HG02943 (cell line): ENCODE data around the gene NLRP9.

ENCODE experiments used
- ATAC-seq: cut with Tn5 transposase; IDR thresholded peaks from one replicate; pipeline ENCODE4 v1.9.1; 2021; ENCODE audit warnings: mild to moderate bottlenecking, low read depth, moderate library complexity; ENCODE audit not compliant: unreplicated experiment

NLRP9 gene

GRCh38 chr19:55689411-55690108, 48.6 kb downstream of the NLRP9 start:
- ATAC-seq: no peak

DNA sequence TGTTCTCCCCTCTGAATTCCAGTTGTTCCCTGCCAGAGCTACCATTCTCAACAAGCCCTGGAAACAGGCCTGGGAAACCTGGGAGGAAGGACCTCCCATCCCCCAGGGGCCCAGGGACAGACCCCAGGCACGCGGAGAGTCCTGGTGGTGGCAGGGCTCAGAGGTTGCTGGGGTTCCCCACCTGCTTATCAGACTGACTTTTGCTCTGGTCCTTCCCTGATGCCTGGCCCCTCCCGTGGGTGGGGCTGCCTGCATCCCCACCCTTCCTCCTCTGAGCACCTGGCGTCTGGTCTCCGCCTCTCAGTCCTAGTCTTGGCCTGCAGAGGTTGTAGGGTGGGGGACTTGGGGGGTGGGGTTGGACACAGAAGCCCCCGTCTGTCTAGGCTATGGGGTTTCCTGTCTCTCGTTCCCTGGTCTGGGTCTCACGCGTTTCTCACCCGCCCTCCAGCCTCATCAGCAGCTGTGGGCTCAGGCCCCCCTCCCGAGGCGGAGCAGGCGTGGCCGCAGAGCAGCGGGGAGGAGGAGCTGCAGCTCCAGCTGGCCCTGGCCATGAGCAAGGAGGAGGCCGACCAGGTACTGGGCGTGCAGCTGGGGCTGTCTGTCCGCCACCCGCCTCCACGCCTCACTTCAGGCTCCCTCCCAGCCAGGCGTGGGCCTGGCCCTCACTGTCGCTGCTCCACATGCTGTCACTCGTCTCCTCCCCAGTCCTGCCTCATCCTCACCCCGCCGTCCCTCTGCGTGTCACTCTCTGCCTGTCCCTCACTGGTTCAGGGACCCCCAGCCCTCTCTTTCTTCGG, 49.6 kb downstream of the NLRP9 start:
- ATAC-seq: no peak

DNA sequence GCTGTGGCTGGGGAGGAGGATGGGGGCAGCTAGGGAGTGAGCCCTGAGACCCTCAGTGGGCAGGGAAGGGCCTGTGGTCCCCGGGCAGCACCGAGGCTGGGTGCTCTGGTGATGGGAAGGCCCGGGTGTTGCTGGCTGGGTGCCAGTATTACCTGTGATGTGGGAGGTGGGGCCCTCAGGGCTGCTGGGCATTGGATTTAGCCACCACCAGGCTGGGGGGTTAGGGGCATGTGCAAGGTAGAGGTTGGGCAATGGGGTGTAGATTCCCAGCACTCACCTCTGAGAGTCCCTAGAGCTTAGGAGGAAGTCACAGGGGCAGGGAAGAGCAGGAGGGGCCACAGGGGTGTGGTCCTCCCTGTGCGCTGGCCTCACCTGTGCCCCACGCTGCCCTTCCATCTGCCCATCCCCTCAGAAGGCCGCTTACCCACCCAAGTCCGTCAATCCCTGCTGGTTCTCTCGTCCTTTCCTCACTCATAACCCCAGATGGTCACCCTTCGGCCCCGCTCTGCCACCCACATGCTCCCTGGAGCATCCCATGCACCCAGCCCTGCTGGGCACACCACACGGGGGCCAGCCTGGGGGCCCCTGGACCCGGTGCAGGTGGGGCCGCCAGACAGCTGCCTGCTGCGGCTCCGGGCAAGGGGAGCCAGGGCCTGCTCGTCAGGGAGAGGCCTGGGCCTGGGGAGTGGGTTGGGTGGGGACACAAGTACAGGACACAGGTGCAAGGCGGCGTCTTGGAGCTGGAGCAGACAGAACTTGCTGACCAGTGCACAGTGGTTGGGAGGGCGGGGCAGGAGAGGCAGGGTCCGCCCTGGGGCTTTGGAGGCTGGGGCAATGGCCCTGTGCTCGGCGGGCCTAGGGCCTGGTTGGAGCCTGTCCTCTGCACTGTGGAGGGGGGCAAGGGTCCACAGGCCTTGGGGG, 50.7 kb downstream of the NLRP9 start:
- no peak for ATAC-seq

GRCh38 chr19:55686311-55687050, 51.7 kb downstream of the NLRP9 start:
- ATAC-seq: no peak

DNA sequence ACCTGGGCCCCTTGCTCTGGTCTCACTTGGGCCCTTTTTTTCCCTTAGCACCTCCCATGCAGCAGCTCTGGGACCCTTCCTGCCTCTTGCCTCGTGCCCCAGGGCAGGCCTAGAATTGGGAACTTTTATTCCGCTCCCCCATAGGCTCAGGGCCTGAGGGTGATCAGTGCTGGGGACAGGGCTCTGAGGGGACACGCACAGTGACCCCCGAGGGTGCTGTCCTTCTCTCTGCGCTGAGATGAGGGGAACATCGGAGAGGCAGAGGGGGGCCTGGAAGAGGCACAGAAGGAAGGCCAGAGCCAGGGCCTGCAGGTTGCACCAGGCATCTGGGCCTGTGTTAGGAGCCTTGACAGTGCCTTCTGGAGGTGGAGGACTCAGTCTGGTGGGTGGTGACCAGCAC, 52.4 kb downstream of the NLRP9 start:
- ATAC-seq: no peak

GRCh38 chr19:55684946-55685681, 53.1 kb downstream of the NLRP9 start:
- ATAC-seq: no peak

DNA sequence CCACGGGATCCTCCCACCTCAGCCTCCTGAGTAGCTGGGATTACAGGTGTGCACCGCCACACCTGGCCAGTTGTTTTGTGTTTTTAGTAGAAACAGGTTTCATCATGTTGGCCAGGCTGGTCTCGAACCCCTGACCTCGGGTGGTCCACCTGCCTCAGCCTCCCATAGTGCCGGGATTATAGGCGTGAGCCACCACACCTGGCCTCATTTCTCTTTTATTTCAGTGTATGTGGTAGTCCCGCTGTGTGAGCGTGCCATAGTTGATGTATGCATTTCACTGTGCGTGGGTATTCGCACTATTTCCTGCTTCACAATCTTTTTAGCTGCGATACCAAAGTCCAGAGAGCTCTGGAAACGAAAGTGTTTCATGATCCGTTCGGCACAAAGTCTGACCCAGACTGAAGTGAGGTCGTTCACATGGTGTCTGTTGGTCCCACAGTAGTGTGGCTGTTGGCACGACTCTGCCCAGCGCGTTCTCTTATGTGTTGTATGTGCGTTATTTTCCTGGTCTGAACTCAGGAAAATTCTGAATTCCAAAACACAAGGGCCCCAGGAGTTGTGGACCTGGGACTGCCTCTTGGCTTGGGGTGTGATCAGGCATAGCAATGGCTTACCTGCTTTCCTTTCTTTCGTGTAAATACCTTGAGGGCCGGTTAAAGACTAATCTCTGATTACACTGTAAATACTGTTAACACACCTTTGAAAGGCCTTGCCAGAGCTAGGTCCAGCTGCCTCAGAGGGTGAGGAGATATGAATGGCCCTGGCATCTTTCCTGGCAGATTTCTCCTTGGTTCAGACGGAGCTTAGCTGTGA, 54.5 kb downstream of the NLRP9 start:
- no peak for ATAC-seq

GRCh38 chr19:55681131-55682092, 56.8 kb downstream of the NLRP9 start:
- ATAC-seq: no peak

DNA sequence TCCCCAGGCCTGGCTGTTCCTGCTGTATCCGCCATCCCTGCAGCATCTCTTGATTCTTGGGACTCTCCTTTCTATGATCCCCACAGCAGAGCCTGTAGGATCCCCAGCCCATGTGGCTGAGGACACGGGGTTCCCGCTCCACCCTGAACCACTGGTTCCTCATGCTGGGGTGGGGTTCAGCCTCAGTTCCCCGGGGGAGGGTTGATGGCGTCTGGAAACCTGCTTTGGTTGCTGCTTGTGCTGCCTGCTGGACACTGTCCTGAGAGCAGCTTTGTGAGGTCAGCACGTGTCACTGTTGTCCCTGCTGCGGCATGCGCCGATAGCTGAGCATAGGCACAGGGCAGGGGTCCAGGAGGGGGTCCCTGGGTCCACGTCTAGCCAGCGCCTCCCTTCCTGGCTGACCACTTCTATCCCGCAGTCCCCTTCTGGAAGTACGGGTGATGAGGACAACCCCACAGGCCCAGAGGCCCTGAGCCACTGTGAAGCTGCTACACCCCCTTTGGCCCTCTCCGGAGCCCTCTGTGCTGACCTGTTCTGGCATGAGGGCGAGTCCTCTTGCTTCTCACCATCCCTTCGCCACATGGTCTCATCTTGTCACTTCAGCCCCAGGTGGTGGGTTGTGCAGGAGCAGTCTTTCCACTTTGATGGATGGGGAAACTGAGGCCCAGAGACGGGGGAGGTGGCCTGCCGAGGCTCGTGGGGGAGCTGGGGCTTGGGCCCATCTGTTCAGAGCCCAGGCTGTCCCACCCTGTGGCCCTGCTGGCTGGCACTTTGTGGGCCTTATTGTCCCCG, 57.7 kb downstream of the NLRP9 start:
- no peak for ATAC-seq

- no peak for ATAC-seq
Measured at GRCh38 chr19:55679343-55680257, 58.6 kb downstream of the NLRP9 start.

GRCh38 chr19:55678121-55678671, 60.0 kb downstream of the NLRP9 start:
- peak; percentile 63 for ATAC-seq

DNA sequence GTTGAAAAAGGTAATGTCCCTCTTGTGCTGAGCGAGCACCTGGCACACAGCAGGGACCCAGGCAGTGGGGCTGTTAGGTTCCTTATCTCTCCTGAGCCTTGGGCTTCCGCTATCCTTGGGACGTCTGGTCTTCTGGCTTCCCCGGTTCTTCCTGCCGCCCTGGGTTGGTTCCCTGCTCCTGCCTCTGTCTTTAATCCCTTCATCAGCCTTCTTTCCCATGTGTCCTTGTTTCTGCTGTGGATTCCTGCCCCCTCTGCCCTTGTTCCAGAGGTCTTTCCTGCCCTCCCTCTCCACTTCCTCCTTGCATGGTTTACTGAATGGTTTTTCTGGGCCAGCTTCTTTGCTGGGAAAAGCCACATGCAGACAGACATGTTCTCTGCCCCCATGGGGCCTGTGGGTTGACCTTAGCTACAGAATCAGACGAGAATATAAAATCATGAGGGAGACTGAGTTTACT, 60.6 kb downstream of the NLRP9 start:
- no peak for ATAC-seq

DNA sequence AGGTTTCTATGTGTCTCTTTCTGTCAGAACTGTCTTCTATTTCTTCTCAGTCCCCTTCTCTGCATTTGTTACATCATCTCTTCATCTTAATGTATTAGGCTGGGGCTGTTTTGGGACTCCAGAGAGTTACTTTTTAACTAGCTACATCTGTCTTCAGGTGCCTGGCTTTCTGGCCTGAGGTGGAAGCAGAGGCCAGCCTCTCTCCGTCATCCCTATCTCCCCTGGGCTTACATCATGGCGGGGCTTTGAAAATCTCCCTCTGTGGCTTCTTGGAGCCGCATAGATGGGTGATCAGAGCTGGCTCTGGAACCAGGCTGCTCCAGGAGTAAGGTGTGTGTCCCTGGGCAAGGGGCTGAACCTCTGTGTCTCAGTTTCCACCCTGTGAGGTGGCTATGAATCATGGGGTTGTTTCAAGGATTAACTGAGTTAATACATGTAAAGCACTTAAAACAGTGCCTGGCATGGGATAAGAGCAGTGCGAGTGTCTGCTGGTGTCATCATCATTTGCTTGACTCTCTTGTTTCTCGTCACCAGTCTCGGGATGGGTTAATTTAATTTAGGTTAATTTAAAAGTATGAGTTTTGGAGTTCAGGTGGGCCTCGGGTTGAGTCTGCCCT, 61.2 kb downstream of the NLRP9 start:
- no peak for ATAC-seq

DNA sequence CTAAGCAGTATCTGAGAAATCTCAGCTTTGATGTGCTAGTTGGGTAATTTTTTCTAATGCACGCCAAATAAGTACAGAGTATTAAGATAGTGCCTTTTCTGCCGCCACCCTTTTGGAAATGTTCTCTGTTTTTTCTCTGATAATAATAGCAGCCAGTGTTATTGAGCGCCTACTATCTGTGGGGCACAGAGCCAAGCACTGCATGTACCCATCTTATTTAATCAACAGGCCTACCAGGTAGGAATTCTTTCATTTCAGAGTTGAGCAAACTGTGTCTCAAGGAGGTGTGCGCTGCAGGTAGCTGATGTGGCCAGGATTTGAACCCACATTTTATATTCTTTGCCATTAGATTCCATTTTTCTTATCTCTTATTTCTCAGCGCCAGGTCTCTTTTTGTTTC, 61.8 kb downstream of the NLRP9 start:
- ATAC-seq: no peak
